Measurements from ENCODE around the gene SHC2.
"Not testable (repeated sequence)": the region's sequence is repeated elsewhere in the genome, so short reads cannot be mapped to it uniquely, and the experiment has no call there.

Gene SHC2

DNA sequence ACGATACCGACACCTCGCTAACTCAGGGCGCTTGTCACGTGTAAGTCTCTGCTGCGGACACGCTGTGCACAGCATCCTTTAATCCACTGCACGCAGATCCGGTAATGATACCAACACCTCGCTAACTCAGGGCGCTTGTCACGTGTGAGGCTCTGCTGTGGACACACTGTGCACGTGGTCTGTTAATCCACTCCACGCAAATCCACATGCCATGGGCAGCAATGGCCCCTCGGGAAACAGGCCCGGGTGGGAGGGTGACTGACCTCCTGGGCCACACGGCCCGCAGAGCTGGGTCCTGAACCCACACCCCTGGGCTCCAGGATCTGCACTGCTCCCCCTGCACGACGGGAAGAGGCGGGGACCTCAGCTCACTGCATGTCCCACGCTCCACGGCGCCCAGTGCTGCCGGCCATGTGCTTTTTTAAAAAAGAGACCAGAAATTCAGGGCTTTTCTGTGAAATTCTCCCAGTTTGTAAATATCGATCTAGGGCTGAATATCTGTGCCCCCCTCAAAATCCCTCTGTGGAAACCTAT, 16.1 kb downstream of the SHC2 start:
- no peak for DNase-seq

DNA sequence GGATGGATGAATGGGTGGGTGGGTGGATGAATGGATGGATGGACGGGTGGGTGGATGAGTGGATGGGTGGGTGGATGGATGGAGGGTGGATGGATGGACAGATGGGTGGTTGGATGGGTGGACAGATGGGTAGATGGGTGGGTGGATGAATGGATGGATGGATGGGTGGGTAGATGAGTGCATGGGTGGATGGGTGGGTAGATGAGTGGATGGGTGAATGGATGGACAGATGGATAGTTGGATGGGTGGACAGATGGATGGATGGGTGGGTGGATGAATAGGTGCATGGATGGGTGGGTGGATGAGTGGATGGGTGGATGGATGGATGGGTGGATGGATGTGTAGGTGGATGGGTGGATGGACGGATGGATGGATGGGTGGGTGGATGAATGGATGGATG, 17.8 kb downstream of the SHC2 start:
- no peak for DNase-seq

DNA sequence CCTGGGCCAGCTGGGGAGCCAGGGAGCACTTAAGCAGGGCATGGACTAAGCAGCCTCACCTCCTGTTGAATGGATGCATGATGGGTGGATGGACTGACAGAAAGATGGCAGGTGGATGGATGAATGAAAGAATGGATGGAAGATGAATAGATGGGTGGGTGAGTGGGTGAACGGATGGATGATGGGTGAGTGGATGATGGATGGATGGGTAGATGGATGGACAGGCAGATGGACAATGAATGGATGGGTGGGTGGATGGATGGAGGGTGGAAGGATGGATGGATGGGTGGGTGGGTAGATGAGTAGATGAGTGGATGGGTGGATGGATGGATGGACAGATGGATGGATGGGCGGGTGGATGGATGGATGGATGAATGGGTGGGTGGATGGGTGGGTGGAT, 18.7 kb downstream of the SHC2 start:
- no peak for DNase-seq

DNA sequence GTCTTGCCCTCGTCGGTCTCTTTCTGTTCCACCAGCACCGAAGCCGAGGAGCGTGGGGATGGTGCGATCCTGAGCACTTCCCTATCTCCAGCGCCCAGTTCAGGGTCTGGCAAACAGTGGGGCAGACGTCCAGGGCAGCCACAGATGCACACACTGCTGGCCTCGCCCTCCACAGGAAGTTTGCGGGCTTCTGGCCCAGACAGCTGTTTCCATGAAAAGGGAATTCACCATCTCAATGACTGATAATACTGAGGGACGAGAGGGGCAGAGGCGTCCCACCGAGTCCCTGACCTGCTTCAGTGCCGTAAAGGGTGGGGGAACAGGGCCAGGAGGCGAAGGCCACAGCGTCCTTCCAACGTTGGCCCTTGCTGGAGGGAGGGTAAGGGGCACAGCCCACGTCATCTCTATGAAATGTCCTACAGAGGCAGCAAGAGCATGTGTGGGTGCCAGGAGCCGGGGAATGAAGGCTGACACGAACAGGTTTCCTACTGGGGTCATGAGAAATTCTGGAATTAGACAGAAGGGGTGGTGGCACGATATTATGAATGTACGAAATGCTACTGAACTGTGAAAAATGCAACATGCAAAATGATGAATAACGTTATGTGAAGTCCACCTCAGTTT, 19.5 kb downstream of the SHC2 start:
- no peak for DNase-seq

DNA sequence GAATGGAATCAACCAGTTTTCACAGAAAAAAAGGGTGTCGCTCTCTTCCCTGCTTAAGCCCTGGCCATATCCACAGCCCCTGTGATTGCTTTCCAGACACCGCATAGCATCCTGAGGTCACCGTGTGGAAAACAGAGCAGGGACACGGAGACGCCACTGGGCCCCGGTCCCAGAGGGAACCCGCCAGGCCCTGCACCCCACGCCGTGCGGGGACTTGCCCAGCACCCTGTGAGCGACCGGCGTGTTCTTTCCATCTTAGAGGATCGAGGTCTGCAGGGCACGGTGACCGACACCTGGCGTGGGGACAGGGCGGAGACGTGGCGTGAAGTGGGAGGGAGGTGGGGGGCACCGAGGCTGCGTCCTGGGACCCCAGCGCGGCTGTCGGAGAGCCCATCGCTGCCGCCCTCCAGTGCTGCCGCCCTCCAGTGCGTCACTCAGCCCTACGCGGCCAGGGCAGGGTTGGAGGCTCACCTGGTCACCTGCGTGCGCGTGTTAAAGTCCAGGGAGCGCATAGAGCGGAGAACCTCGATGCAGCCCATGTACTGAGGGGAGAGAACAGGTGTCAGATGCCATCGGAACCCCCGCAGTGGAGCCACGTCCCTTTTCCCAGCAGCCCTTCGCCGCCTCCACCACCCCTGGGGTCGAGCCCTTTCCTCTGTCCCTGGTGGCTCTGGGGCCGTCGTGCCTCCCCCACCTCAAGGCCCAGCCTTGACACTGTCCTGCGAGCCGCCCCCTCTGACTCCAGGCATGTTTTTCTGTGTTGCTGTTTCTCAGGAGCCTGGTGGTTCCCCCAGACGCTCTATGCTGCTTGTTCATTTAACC, 20.2 kb downstream of the SHC2 start:
- no peak for DNase-seq

DNA sequence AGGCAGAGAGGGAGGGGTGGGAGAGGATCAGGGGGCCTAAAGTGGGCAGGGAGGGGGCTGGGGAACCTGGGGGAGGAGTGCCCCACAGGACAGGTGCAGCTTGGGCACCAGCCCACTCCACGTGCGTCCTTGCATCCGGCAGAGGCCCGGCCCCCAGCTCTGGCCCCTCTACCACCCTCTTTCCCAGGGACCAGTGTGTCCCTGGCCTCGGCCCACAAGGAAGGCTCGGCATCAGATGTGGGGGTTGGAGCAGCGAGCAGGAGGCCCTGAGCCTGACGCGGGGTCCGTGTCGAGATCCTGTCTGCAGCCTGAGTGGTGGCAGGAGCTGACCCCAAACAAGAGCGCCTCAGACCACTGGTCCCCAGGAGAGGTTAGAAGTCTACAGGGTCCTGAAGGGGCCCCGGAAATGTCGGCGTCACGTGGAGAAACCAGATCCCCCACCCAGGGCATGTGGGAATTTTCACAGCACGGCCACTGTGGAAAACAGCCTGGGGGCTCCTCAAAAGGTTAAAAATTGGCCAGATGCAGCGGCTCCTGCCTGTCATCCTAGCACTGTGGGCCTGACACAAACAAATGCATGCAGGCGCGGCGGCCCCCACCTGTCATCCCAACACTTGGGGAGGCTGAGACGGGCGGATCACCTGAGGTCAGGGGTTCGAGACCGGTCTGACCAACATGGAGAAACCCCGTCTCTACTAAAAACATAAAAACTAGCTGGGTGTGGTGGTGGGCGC, 21.5 kb downstream of the SHC2 start:
- DNase-seq: no peak

DNA sequence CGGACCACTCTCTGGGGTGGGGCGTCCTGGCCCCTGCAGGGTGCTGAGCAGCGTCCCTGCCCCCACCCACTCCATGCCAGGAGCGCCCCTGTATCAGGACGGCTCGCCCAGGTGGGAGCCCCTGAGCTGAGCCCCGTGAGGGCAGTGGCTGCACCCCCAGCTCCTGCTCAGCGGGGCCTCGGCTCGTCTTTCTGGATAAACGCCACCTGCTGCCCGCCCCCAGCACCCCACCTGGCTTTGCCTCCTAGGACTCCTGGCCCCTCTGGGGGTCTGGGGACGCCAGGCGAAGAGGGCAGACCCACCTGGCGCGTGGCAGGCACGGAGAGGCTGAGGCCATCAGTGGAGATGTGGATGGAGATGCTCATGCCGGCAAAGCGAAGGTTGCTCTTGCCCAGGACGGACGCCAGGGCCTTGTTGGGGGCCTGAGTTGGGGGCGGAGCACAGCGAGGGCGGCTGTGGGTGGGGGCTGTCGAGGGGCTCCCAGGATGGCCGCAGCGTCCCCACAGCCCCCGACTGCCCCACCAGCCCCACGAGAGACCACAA, 22.3 kb downstream of the SHC2 start:
- no peak for DNase-seq

DNA sequence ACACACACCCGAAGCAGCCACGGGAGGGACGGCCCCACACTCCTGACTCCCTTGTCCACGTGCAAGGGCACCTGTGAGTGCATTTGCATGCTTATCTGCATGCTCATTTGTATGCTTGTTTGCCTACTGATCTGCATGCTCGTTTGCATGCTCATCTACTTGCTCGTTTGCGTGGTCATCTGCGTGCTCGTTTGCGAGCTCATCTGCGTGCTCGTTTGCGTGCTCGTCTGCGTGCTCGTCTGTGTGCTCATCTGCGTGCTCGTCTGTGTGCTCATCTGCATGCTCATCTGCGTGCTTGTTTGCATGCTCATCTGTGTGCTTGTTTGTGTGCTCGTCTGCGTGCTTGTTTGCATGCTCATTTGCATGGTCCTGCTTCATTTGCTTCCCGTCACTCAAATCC, 23.8 kb downstream of the SHC2 start:
- DNase-seq: no peak

DNA sequence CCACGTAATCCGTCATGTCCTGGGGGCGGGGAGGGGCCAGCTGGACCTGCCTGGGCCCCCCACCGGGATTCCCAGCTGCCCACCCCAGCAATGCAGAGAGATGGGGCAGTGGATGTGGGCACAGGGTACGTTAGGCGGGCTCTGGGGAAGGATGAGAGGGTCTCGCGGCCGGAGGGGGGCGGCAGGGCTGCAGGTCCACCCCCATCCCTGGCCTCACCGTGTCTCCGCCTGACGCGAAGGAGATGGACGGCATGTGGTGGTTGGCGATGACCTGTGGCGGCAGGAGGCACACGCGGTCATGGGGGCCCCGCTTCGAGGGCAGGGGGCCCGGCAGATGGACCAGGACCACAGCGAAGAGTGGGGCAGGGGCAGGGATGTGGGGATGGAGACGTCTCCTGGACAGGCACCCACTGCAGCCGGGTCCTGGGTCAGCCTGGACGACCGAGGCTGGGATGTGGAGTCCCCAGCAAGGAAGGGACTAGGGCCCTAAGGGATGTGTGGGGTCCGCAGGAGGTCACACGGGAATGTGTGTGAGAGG, 24.4 kb downstream of the SHC2 start:
- no peak for DNase-seq

DNA sequence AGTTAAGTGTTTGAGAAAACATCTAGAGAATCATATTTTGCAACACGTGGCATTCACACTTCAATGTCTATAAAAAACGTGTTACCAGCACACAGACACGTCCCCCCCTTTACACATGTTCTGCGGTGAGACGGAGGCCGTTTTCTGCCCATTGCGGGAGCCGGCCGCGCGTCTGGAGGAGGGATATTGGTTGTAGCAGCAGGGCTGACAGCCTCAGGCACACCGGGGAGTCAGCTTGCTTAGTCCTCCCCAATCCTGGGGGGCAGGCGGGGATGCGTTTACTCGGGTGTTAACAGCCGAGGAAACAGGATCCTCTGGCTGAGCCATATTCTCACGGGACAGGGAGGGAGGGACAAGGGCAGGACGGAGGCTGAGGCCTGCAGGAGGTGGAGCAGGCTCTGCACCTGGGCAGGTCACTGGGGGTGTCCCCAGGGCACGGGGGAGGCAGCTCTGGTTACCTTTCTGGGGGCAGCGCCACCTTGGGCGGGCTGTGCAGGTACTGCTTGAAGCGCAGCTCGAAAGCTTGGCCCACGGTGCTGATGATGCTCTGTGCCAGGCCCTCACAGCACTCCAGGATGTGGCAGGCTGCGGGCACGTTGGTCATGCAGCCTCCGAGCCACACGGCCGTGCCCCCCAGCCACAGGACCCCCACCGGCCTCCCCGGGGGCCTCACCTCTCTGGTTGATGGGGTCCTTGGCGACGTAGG, 25.0 kb downstream of the SHC2 start:
- DNase-seq: no peak

DNA sequence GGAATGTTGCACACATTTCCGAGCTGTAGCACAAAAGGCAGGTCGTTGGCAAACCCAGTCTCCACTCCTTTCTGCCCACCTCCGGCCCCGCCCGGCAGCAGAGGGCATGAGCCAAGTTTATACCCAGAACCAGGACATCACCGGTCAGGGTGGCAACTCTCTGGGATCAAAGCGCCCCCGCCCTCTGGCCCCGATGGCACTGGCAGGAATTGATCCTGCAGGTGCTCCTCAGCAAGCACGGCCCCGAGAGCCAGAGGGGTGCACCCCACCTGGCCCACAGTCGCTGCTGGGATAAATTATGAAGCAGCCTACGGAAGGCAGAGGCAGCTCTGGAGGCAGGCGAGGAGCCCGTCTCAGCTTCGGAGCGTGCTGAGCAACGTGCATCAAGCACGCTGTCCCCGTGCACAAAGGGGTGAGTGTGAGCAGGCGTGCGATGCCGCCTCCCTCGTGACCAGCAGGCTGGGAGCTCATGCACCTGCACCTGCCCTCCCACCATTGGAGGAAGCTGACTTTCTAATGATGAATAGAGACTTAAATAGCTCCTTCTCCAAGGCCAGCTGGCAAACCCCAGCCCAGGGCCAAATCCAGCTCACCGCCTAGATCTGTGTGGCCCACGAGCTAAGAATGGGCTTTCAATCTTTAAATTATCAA, 25.7 kb downstream of the SHC2 start:
- DNase-seq: no peak

DNA sequence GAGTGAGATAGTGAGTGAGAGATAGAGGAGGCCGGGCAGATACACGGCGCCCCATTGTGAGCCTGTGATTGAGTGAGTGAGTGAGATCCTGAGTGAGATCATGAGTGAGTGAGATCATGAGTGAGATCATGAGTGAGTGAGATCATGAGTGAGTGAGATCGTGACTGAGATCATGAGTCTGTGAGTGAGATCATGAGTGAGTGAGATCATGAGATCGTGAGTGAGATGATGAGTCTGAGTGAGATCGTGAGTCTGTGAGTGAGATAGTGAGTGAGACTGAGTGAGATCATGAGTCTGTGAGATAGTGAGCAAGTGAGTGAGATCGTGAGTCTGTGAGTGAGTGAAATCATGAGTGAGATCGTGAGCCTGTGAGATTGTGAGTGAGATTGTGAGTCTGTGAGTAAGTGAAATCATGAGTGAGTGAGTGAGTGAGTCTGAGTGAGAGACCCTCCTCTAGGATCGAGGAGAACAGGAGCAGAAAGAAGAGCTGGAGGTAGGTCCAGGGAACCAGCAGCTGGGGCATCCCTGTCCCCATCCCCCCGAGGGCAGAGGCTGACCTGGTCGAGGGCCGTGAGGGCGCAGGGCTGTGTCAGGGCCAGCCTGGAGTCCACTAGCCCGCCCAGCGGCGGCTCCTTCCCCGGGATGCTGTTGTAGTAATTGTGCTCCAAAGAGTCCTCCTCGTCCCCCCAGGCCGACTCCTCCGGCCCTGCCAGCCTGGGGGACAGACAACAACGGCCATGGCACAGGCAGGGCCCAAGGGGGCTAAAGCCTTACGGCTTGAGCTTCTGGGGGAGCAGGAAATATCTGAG, 26.5 kb downstream of the SHC2 start:
- DNase-seq: no peak

DNA sequence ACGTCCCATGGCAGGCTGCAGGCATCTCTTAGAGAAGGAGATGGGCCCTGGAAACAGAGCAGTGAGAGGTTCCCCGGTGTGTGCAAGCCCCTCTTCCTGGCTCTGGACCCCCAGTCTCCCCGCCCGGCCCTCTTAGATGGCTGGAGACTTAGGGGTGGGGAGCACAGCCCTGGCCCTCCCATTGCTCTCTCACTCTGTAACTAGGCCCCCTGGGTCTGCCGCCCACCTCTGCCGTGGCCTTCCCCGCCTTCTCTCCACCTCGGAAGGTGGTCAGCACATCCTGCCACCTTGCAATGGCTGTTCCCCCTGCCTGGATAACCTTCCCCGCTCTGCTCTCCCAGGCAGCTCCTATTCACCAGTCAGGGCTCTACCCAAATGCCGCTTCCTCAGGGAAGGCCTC, 30.1 kb downstream of the SHC2 start:
- no peak for DNase-seq

DNA sequence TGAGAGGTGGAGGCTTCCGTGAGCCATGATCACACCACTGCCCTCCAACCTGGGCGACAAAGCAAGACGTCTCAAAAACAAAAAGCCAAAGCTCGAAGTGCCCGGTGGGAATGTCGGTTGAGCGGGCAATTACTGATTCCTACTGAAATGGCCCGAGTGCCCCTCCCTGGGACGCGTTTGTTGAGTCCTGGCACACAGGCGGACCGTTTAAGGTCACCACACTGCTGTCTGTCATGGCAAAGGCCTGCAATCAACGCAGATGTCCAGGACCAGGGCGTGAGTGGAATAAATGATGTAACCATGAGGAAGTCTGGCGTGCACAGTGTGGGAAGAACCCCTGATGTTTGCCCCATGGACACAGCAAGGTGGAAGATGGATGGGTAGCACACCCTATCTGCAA, 32.7 kb downstream of the SHC2 start:
- DNase-seq: no peak

DNA sequence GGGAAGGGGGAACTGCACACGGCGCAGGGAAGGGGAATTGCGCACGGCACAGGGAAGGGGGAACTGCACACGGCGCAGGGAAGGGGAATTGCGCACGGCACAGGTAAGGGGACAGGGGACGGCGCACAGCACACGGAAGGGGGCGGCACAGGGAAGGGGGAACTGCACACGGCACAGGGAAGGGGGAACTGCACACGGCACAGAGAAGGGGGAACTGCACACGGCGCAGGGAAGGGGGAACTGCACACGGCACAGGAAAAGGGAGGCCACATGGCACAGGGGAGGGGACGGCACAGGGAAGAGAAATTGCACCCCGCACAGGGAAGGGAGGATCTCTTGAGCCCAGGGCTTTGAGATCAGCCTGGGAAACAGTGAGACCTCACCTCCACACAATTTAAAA, 33.2 kb downstream of the SHC2 start:
- not testable (repeated sequence) for DNase-seq

DNA sequence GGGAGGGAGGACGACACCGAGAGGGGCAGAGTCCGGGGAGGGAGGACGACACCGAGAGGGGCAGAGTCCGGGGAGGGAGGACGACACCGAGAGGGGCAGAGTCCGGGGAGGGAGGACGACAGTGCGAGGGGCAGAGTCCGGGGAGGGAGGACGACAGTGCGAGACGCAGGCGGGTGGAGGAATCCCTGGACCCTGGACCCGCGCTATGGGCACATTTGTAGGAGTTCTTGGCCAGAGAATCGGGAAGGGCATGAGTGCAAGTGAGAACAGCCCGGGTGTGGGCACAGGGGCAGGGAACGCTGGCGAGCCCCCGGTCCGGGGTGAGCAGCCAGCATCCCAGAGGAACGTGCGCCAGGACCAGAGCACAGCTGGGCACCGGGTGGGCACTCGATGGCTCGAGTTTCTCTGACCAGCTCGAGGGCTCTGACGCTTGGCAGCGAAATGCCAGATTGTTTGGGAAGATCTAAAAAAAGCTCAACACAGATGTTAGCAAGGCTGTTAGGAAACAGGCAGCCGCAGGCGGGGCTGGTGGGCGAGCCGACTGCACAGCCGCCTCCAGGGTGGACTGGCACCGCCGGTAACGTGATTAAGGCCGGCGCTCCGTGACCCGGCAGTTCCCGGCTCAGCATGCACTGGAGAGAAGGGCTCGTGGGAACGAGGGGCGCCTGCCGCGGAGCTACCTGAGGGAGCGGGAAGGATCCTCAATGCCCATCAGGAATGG, 33.9 kb downstream of the SHC2 start:
- no peak for DNase-seq

DNA sequence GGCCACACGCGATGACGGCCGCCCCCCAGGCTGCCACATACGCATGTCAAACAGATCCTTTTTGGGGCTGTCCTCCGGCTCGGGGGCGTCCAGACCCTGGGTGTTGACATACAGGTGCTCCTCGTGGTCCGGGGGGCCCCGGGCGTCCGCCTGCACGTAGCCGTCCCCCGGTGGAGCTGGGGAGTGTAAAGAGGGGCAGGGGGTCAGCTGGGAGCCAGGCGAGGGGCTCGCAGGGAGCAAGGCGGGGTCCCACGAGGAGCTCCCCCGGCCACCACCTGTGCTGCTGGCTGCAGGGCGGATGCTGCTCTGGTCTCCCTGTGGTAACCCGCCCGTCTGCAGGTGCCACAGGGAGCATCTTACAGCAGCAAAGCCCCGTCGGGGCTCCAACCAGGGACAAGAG, 35.8 kb downstream of the SHC2 start:
- no peak for DNase-seq

DNA sequence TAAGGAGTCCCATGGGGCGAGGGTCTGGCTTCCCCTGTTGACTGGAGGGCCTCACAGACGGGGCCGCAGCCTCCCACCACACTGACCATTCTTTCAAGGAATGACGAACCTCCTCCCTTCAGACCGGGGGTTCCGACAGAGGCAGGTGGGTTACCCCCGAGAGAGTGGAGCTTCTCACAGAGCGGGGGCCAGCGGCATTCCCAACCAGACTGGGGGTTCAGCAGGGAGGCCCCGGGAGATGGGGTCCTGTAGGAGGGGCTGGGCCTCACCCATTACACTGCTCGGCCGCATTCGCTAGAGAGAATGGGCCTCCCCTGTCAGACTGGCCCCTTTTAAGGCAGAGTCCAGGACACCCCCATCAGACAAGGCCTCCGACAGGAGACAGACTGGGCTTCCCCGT, 36.3 kb downstream of the SHC2 start:
- no peak for DNase-seq

DNA sequence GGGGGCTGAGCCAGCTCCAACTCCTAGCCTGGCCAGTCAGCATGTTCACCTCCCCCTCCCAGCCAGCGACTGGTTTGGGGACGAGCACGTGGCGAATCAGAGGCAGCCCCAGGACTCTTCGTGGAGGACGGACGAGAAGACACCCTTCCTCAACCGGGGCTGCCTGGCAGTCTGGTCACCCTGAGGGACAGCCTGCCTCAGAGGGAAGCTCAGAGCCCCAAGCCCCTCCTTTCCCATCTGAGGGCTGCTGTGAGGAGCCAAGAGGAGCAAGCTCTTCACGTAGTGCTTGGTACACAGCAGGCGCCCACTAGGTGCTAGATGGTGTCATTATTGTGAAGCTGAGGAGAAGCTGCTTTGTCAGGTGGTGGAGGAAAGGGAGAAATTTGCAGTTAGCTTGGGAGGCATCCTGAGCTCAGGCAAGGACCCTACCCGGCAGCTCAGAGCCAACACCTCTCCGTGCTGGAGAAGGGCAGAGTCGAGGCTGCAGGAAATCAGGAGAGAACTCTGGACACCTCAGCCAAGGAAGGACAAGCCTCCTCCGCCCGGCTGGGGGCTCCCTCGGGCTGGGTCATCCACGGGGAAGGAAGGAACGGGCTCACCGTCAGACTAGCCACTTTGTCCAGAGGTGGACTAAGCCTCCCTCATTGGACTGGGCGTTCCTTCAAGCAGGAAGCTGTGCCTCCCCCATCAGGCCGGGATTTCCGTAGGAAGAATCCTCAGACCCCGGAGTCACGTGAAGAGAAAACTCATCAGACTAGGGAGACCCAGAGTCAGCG, 37.0 kb downstream of the SHC2 start:
- no peak for DNase-seq

DNA sequence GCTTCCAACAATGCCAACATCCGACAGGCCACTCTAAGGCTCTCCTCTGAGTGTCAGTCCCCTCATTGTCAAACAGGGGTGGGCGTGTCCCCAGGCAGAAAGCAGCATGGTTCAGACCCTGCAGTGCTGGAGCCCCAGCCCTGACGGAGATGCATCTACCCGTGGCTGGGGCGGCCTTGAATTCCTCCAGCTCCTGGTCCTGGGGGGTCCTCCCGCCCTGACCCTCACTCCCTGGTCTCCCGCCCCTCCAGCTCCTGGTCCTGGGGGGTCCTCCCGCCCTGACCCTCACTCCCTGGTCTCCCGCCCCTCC, 38.0 kb downstream of the SHC2 start:
- DNase-seq: not testable (repeated sequence)

Data from CD4-positive, alpha-beta T cell treated with Interleukin-17A for 4 hours (primary cell).